Measurements from ENCODE around the gene OTUD3. TPM values are rescaled to one million over a fixed set of nuclear protein-coding genes. Genes with fewer than 3 reads are reported as not detected.
A peak's percentile ranks its signal among the peaks of the same experiment; 100 is the strongest.

Gene OTUD3
- total and polyA plus RNA-seq, 9 of the 15 experiments (the other 6 are each of a cell fraction or from before 2014, with no cell fraction given), result 2.0 to 16.6 (median 11.0) TPM

- Histone ChIP-seq H3K9me1 (ENCODE audit: control insufficient read depth, insufficient read depth, low read length) (no peaks in the 10 kb centered on the region), H3K4me1 (replicated peaks in 1 of 2; ENCODE audit: control insufficient read depth in 2 of 2, insufficient read depth in 2 of 2, low read length in 2 of 2) (peaks cover 0 to 13% of the 10 kb centered on the region in 2 experiments; a peak in 2 of 5 replicates), H3K36me3 (ENCODE audit: control insufficient read depth, insufficient read depth, low read length) (no peaks in the 10 kb centered on the region), H4K20me1 (replicated peaks; ENCODE audit: control insufficient read depth, insufficient read depth, low read length) (no peaks in the 10 kb centered on the region; the same call in 1 of the 2 replicates), H3K27me3 (ENCODE audit: control insufficient read depth in 2 of 2, insufficient read depth in 2 of 2, low read length in 2 of 2) (peaks cover 3 to 13% of the 10 kb centered on the region in 2 experiments; a peak in 3 of 5 replicates), H3K27ac (ENCODE audit: extremely low read depth, low read depth, low read length) (no peak overlapping the region), H3K4me2 (ENCODE audit: insufficient read depth, low read length) (no peak overlapping the region), H3K9ac (ENCODE audit: insufficient read depth in 1 of 2, low read depth in 2 of 2, low read length in 2 of 2) (no peak overlapping the region), H2AFZ (ENCODE audit: low read depth, low read length) (no peak overlapping the region), H3K79me2 (ENCODE audit: control insufficient read depth, insufficient read depth, low read length) (no peaks in the 10 kb centered on the region), H3K9me3 (replicated peaks; ENCODE audit: control insufficient read depth, insufficient read depth, low read depth, low read length) (no peaks in the 10 kb centered on the region; the same call in 1 of the 2 replicates), H3K4me3 (no peak overlapping the region)
- BruUV-seq (replicated peaks), result no TSS peak
- intact Hi-C loops (cut with micrococcal nuclease) (no loop called here), in situ Hi-C loops (cut with MboI) (no loop called here)
- ATAC-seq, result no peak
- ChIA-PET CTCF (ENCODE audit: low intra/inter-chr PET ratio) (no interaction called here), POLR2A (no interaction called here)
- no peak for FAIRE-seq
- 6% methylated on average over 1 of the region's 1 CpG for WGBS (ENCODE audit: insufficient coverage, low coverage, missing lambda C conversion rate)
- no peak for DNase-seq (ENCODE audit: extremely low read depth in 1 of 4, low spot score in 3 of 4)
- TF ChIP-seq, protein P1, sequence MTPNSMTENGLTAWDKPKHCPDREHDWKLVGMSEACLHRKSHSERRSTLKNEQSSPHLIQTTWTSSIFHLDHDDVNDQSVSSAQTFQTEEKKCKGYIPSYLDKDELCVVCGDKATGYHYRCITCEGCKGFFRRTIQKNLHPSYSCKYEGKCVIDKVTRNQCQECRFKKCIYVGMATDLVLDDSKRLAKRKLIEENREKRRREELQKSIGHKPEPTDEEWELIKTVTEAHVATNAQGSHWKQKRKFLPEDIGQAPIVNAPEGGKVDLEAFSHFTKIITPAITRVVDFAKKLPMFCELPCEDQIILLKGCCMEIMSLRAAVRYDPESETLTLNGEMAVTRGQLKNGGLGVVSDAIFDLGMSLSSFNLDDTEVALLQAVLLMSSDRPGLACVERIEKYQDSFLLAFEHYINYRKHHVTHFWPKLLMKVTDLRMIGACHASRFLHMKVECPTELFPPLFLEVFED (CRISPR knock-in tag; conservative IDR thresholded peaks at IDR 0.05), result no peak
- TF ChIP-seq ZNF24 (IDR thresholded peaks at IDR 0.05) (no peak), ZC3H4 (CRISPR knock-in tag; IDR thresholded peaks at IDR 0.05; ENCODE audit: borderline replicate concordance) (no peak), BCOR (IDR thresholded peaks at IDR 0.05) (peak; percentile 20; the same call in 1 of the 2 replicates), ZNF197 (CRISPR knock-in tag; IDR thresholded peaks at IDR 0.05; ENCODE audit: low read depth) (no peak), PTBP1 (IDR thresholded peaks at IDR 0.05; ENCODE audit: low read depth, low read length) (no peak), ZNF79 (CRISPR knock-in tag; IDR thresholded peaks at IDR 0.05; ENCODE audit: low read depth) (no peak), ZSCAN32 (CRISPR knock-in tag; IDR thresholded peaks at IDR 0.05) (no peak), TEAD4 (IDR thresholded peaks at IDR 0.05; ENCODE audit: low read length) (no peak), TEAD4 (CRISPR knock-in tag; IDR thresholded peaks at IDR 0.05; ENCODE audit: borderline replicate concordance) (no peak), ETS1 (conservative IDR thresholded peaks at IDR 0.05; ENCODE audit: control insufficient read depth, low read depth, low read length) (no peak), HMG20A (CRISPR knock-in tag; conservative IDR thresholded peaks at IDR 0.05) (no peak), SREBF2 (CRISPR knock-in tag; IDR thresholded peaks at IDR 0.05) (no peak), KAT2B (IDR thresholded peaks at IDR 0.05; ENCODE audit: low read depth, low read length) (no peak), ADNP (tag; IDR thresholded peaks at IDR 0.05) (peak; percentile 46; the same call in 1 of the 2 replicates), POLR2B (IDR thresholded peaks at IDR 0.05; ENCODE audit: low read depth, partially characterized antibody) (no peak), DLX4 (CRISPR knock-in tag; IDR thresholded peaks at IDR 0.05) (no peak), MEIS2 (IDR thresholded peaks at IDR 0.05; ENCODE audit: partially characterized antibody) (no peak)
- TF ChIP-seq, protein P2, sequence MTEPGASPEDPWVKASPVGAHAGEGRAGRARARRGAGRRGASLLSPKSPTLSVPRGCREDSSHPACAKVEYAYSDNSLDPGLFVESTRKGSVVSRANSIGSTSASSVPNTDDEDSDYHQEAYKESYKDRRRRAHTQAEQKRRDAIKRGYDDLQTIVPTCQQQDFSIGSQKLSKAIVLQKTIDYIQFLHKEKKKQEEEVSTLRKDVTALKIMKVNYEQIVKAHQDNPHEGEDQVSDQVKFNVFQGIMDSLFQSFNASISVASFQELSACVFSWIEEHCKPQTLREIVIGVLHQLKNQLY (CRISPR knock-in tag; conservative IDR thresholded peaks at IDR 0.05), result no peak
These were observed 17.5 kb upstream of the OTUD3 start for GRCh38 chr1:19864570-19865160.
